Measurements from ENCODE around the gene RUBCNL. TPM values are rescaled to one million over a fixed set of nuclear protein-coding genes. Genes with fewer than 3 reads are reported as not detected.

The RUBCNL gene
- total and polyA plus RNA-seq, 4 donors, result 0.36 to 4.2 (median 0.96) TPM

DNA sequence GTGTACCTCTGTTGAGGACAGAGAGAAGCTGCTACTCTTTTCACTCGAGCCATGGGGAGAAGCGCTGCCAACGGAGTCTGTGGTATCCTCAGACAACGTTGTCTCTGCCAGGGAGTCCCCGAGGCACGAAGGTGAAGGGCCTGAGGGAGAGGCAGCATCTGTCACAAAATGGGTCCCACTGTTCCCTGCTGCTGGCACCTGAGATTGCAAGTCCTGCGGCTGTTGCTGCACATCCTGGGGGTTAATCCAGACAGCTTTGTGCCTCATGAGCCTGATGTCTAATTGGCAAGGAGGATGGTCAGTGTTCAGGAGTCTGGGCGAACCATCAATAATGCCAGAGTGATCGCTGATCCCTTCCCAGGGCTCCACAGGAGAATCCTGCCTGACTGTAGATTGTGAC is 15.0 kb downstream of the RUBCNL start:
- Histone ChIP-seq H3K4me3 (ENCODE audit: low read depth in 1 of 3, low read length in 3 of 3) (no peak overlapping the region), H3K27me3 (ENCODE audit: control insufficient read depth in 4 of 4, insufficient read depth in 4 of 4, low read length in 3 of 4) (peaks cover 0 to 5% (median 0%) of the 10 kb centered on the region in 4 donors), H3K9me3 (ENCODE audit: control insufficient read depth in 4 of 4, low read length in 3 of 4) (no peaks in the 10 kb centered on the region), H3K9ac (ENCODE audit: low read depth in 1 of 2, low read length in 2 of 2) (no peak overlapping the region), H3K4me1 (ENCODE audit: control insufficient read depth in 4 of 4, insufficient read depth in 4 of 4, low read length in 3 of 4) (no peaks in the 10 kb centered on the region), H3K36me3 (ENCODE audit: control insufficient read depth in 4 of 4, insufficient read depth in 3 of 4, low read depth in 1 of 4, low read length in 3 of 4) (no peaks in the 10 kb centered on the region), H3K27ac (ENCODE audit: low read depth in 1 of 2, low read length in 2 of 2) (no peak overlapping the region)
- WGBS, result 84% methylated on average over 9 of the region's 9 CpGs
- TF ChIP-seq, protein P1, sequence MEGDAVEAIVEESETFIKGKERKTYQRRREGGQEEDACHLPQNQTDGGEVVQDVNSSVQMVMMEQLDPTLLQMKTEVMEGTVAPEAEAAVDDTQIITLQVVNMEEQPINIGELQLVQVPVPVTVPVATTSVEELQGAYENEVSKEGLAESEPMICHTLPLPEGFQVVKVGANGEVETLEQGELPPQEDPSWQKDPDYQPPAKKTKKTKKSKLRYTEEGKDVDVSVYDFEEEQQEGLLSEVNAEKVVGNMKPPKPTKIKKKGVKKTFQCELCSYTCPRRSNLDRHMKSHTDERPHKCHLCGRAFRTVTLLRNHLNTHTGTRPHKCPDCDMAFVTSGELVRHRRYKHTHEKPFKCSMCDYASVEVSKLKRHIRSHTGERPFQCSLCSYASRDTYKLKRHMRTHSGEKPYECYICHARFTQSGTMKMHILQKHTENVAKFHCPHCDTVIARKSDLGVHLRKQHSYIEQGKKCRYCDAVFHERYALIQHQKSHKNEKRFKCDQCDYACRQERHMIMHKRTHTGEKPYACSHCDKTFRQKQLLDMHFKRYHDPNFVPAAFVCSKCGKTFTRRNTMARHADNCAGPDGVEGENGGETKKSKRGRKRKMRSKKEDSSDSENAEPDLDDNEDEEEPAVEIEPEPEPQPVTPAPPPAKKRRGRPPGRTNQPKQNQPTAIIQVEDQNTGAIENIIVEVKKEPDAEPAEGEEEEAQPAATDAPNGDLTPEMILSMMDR (IDR thresholded peaks at IDR 0.05; ENCODE audit: low read depth, low read length, missing input control), result no peak
- TF ChIP-seq TAF1 (conservative IDR thresholded peaks at IDR 0.05), result no peak
- TF ChIP-seq REST (IDR thresholded peaks at IDR 0.05), result no peak
- no peak for TF ChIP-seq FOXA2 (IDR thresholded peaks at IDR 0.05)
- TF ChIP-seq, protein P2, sequence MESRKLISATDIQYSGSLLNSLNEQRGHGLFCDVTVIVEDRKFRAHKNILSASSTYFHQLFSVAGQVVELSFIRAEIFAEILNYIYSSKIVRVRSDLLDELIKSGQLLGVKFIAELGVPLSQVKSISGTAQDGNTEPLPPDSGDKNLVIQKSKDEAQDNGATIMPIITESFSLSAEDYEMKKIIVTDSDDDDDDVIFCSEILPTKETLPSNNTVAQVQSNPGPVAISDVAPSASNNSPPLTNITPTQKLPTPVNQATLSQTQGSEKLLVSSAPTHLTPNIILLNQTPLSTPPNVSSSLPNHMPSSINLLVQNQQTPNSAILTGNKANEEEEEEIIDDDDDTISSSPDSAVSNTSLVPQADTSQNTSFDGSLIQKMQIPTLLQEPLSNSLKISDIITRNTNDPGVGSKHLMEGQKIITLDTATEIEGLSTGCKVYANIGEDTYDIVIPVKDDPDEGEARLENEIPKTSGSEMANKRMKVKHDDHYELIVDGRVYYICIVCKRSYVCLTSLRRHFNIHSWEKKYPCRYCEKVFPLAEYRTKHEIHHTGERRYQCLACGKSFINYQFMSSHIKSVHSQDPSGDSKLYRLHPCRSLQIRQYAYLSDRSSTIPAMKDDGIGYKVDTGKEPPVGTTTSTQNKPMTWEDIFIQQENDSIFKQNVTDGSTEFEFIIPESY (IDR thresholded peaks at IDR 0.05), result no peak
- no peak for DNase-seq (ENCODE audit: low spot score)

DNA sequence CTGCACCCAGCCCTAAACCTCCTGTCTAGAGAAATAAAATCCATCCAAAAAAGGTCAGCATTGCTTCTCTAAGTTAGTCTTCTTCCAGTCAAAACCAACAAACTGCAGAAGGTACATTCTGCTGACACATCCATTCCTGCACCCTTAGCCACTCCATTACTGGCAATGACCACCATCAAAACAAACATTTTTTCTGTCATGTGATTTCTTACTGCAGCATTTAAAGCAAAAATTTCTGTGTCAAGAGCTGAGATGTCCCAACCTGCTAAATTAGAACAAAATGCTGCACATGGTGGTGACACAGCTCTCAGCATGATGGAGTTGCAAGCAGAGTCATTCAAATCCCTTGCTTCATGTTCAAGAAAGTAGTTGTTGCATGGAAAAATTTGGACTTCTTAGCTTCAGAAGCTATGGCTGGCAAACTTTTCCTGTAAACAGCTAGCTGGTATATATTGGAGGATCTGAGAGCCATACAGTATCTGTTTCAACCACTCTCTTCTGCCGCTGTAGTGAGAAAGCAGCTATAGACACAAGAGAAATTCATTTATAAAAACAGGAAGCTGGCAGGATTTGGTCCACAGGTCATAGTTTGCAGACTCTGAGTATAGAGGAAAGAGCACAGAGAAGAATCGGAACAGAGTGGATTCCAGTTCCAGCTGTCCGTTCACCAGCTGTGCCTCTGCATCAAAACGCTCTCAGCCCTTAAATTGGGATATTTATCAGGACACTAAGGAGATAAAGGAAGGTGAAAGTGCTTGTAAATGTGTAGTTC is 17.4 kb downstream of the RUBCNL start:
- H3K9me3 ChIP-seq (ENCODE audit: control insufficient read depth in 4 of 4, low read length in 3 of 4), result no peaks in the 10 kb centered on the region
- no peaks in the 10 kb centered on the region for H3K4me1 ChIP-seq (ENCODE audit: control insufficient read depth in 4 of 4, insufficient read depth in 4 of 4, low read length in 3 of 4)
- DNase-seq (ENCODE audit: low spot score), result no peak
- peaks cover 0 to 7% (median 0%) of the 10 kb centered on the region in 4 donors for H3K27me3 ChIP-seq (ENCODE audit: control insufficient read depth in 4 of 4, insufficient read depth in 4 of 4, low read length in 3 of 4)
- H3K27ac ChIP-seq (ENCODE audit: low read depth in 1 of 2, low read length in 2 of 2), result no peak overlapping the region
- no peaks in the 10 kb centered on the region for H3K36me3 ChIP-seq (ENCODE audit: control insufficient read depth in 4 of 4, insufficient read depth in 3 of 4, low read depth in 1 of 4, low read length in 3 of 4)
- no peak overlapping the region for H3K9ac ChIP-seq (ENCODE audit: low read depth in 1 of 2, low read length in 2 of 2)
- 47% methylated on average over 4 of the region's 4 CpGs for WGBS
- no peak overlapping the region for H3K4me3 ChIP-seq (ENCODE audit: low read depth in 1 of 3, low read length in 3 of 3)
- TF ChIP-seq RAD21 (IDR thresholded peaks at IDR 0.05) (no peak), YY1 (IDR thresholded peaks at IDR 0.05) (no peak), FOXA1 (IDR thresholded peaks at IDR 0.05) (no peak), HNF4G (IDR thresholded peaks at IDR 0.05) (no peak), SP1 (IDR thresholded peaks at IDR 0.05) (no peak), EGR1 (IDR thresholded peaks at IDR 0.05; ENCODE audit: low read depth in 2 of 2) (no peak), GABPA (IDR thresholded peaks at IDR 0.05 in 1 of 2, conservative IDR thresholded peaks at IDR 0.05 in 1 of 2) (no peak), TAF1 (conservative IDR thresholded peaks at IDR 0.05) (no peak), FOXA2 (IDR thresholded peaks at IDR 0.05) (no peak), REST (IDR thresholded peaks at IDR 0.05) (no peak), JUND (IDR thresholded peaks at IDR 0.05) (no peak)
- TF ChIP-seq, protein P1 (IDR thresholded peaks at IDR 0.05; ENCODE audit: low read depth, low read length, missing input control), result no peak
- TF ChIP-seq, protein P3, sequence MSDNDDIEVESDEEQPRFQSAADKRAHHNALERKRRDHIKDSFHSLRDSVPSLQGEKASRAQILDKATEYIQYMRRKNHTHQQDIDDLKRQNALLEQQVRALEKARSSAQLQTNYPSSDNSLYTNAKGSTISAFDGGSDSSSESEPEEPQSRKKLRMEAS (IDR thresholded peaks at IDR 0.05), result no peak
- TF ChIP-seq, protein P2 (IDR thresholded peaks at IDR 0.05), result no peak

Data from liver (tissue), 9 donors.